ENCODE measurements around the gene NDUFS8.
A peak's percentile ranks its signal among the peaks of the same experiment; 100 is the strongest.

NDUFS8 gene

DNA sequence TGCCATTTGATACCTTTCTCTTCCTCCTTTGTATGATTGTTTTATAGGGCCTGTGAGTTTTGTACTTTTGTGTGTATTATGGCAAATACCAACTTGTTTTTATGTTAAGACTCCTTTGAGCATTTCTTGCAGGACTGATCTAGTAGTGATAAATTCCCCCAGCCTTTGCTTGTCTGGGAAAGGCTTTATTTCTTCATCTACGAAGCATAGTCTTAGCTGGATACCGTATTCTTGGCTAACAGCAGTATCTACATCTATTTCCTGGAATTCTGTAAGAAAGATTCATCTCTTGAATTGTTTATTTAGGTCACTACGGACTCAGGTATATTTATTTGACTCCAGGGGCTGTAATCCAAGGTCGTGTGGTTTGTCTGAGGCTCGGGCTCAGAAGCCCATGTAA, 6.0 kb upstream of the NDUFS8 start:
- H3F3A ChIP-seq (ENCODE audit: low read depth), result peaks cover 3% of the 10 kb centered on the region; the same call in 1 of the 2 replicates
- no peaks in the 10 kb centered on the region for H3K9me3 ChIP-seq (ENCODE audit: insufficient read depth, low read depth, low read length)
- no peaks in the 10 kb centered on the region for H3K36me3 ChIP-seq (ENCODE audit: insufficient read depth, low read length)
- no peaks in the 10 kb centered on the region for H4K20me1 ChIP-seq (ENCODE audit: insufficient read depth, low read length, poor library complexity, severe bottlenecking)
- H2AFZ ChIP-seq (ENCODE audit: low read length), result no peak overlapping the region
- H3K4me3 ChIP-seq (ENCODE audit: low read length, poor library complexity, severe bottlenecking), result no peak overlapping the region
- H3K4me1 ChIP-seq (ENCODE audit: insufficient read depth, low read length, poor library complexity, severe bottlenecking), result peaks cover 10% of the 10 kb centered on the region
- H3K9ac ChIP-seq (ENCODE audit: low read depth, low read length, poor library complexity, severe bottlenecking), result no peak overlapping the region
- H3K4me2 ChIP-seq (ENCODE audit: low read depth, low read length, poor library complexity, severe bottlenecking), result no peak overlapping the region
- TF ChIP-seq EZH2phosphoT487 (IDR thresholded peaks at IDR 0.05; ENCODE audit: borderline replicate concordance), result no peak
- TF ChIP-seq, protein P1, sequence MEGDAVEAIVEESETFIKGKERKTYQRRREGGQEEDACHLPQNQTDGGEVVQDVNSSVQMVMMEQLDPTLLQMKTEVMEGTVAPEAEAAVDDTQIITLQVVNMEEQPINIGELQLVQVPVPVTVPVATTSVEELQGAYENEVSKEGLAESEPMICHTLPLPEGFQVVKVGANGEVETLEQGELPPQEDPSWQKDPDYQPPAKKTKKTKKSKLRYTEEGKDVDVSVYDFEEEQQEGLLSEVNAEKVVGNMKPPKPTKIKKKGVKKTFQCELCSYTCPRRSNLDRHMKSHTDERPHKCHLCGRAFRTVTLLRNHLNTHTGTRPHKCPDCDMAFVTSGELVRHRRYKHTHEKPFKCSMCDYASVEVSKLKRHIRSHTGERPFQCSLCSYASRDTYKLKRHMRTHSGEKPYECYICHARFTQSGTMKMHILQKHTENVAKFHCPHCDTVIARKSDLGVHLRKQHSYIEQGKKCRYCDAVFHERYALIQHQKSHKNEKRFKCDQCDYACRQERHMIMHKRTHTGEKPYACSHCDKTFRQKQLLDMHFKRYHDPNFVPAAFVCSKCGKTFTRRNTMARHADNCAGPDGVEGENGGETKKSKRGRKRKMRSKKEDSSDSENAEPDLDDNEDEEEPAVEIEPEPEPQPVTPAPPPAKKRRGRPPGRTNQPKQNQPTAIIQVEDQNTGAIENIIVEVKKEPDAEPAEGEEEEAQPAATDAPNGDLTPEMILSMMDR (conservative IDR thresholded peaks at IDR 0.05; ENCODE audit: low read length), result no peak
- no peaks in the 10 kb centered on the region for H3K9me2 ChIP-seq (replicated peaks; ENCODE audit: low read depth, low read length)
- peaks cover 5% of the 10 kb centered on the region; the same call in 1 of the 2 replicates for H3K79me2 ChIP-seq (ENCODE audit: insufficient read depth, low read length)
- no peaks in the 10 kb centered on the region for H3K27me3 ChIP-seq (ENCODE audit: insufficient read depth, low read length, poor library complexity, severe bottlenecking)

GRCh38 chr11:68025047-68025446, 5.4 kb upstream of the NDUFS8 start:
- no peak overlapping the region for H3K4me3 ChIP-seq (ENCODE audit: low read length, poor library complexity, severe bottlenecking)
- peaks cover 3% of the 10 kb centered on the region; the same call in 1 of the 2 replicates for H3F3A ChIP-seq (ENCODE audit: low read depth)
- H2AFZ ChIP-seq (ENCODE audit: low read length), result no peak overlapping the region
- TF ChIP-seq EZH2phosphoT487 (IDR thresholded peaks at IDR 0.05; ENCODE audit: borderline replicate concordance), result no peak
- TF ChIP-seq, protein P1 (conservative IDR thresholded peaks at IDR 0.05; ENCODE audit: low read length), result peak; percentile 59
- no peaks in the 10 kb centered on the region for H3K36me3 ChIP-seq (ENCODE audit: insufficient read depth, low read length)
- no peaks in the 10 kb centered on the region for H4K20me1 ChIP-seq (ENCODE audit: insufficient read depth, low read length, poor library complexity, severe bottlenecking)
- no peaks in the 10 kb centered on the region for H3K27me3 ChIP-seq (ENCODE audit: insufficient read depth, low read length, poor library complexity, severe bottlenecking)
- peaks cover 14% of the 10 kb centered on the region for H3K4me1 ChIP-seq (ENCODE audit: insufficient read depth, low read length, poor library complexity, severe bottlenecking)
- H3K9me3 ChIP-seq (ENCODE audit: insufficient read depth, low read depth, low read length), result no peaks in the 10 kb centered on the region
- H3K9ac ChIP-seq (ENCODE audit: low read depth, low read length, poor library complexity, severe bottlenecking), result no peak overlapping the region
- H3K4me2 ChIP-seq (ENCODE audit: low read depth, low read length, poor library complexity, severe bottlenecking), result no peak overlapping the region
- H3K79me2 ChIP-seq (ENCODE audit: insufficient read depth, low read length), result peaks cover 10% of the 10 kb centered on the region; the same call in 1 of the 2 replicates
- H3K9me2 ChIP-seq (replicated peaks; ENCODE audit: low read depth, low read length), result no peaks in the 10 kb centered on the region

GRCh38 chr11:68026391-68027105, 3.9 kb upstream of the NDUFS8 start:
- H3K4me2 ChIP-seq (ENCODE audit: low read depth, low read length, poor library complexity, severe bottlenecking), result no peak overlapping the region
- no peaks in the 10 kb centered on the region for H3K9me2 ChIP-seq (replicated peaks; ENCODE audit: low read depth, low read length)
- H3K9me3 ChIP-seq (ENCODE audit: insufficient read depth, low read depth, low read length), result no peaks in the 10 kb centered on the region
- no peak for TF ChIP-seq EZH2phosphoT487 (IDR thresholded peaks at IDR 0.05; ENCODE audit: borderline replicate concordance)
- TF ChIP-seq, protein P1 (conservative IDR thresholded peaks at IDR 0.05; ENCODE audit: low read length), result no peak
- no peak overlapping the region for H2AFZ ChIP-seq (ENCODE audit: low read length)
- H3K4me1 ChIP-seq (ENCODE audit: insufficient read depth, low read length, poor library complexity, severe bottlenecking), result peaks cover 18% of the 10 kb centered on the region
- H3K4me3 ChIP-seq (ENCODE audit: low read length, poor library complexity, severe bottlenecking), result no peak overlapping the region
- peaks cover 19% of the 10 kb centered on the region for H3K79me2 ChIP-seq (ENCODE audit: insufficient read depth, low read length)
- H4K20me1 ChIP-seq (ENCODE audit: insufficient read depth, low read length, poor library complexity, severe bottlenecking), result peaks cover 6% of the 10 kb centered on the region
- no peaks in the 10 kb centered on the region for H3K27me3 ChIP-seq (ENCODE audit: insufficient read depth, low read length, poor library complexity, severe bottlenecking)
- no peaks in the 10 kb centered on the region for H3K36me3 ChIP-seq (ENCODE audit: insufficient read depth, low read length)
- H3F3A ChIP-seq (ENCODE audit: low read depth), result peaks cover 3% of the 10 kb centered on the region; the same call in 1 of the 2 replicates
- no peak overlapping the region for H3K9ac ChIP-seq (ENCODE audit: low read depth, low read length, poor library complexity, severe bottlenecking)
